ENCODE data around the gene PPP2R2C.

DNA sequence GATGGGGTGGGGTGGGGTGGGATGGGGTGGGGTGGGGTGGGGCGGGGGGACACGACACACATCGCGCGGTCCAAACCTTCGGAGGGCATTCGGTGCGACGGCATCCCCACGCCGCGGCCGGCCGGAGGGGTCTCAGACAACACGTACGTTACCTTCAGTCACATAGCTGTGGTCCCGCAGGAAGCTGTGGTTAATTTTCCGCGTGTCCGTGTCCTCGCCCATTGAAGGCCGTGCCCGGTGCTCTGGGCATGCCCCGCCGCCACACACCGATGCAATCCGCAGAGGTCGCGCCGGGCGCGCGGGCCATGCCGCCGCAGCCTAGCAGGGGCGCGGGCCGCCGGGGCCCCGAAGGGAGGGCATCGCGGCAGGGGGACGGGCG lies 417 bp downstream of the PPP2R2C start:
- TF ChIP-seq, protein P1, sequence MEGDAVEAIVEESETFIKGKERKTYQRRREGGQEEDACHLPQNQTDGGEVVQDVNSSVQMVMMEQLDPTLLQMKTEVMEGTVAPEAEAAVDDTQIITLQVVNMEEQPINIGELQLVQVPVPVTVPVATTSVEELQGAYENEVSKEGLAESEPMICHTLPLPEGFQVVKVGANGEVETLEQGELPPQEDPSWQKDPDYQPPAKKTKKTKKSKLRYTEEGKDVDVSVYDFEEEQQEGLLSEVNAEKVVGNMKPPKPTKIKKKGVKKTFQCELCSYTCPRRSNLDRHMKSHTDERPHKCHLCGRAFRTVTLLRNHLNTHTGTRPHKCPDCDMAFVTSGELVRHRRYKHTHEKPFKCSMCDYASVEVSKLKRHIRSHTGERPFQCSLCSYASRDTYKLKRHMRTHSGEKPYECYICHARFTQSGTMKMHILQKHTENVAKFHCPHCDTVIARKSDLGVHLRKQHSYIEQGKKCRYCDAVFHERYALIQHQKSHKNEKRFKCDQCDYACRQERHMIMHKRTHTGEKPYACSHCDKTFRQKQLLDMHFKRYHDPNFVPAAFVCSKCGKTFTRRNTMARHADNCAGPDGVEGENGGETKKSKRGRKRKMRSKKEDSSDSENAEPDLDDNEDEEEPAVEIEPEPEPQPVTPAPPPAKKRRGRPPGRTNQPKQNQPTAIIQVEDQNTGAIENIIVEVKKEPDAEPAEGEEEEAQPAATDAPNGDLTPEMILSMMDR (conservative IDR thresholded peaks at IDR 0.05; ENCODE audit: low read depth in 2 of 2), result no peak
- TF ChIP-seq POLR2AphosphoS5 (IDR thresholded peaks at IDR 0.05; ENCODE audit: low read depth) (no peak), EZH2 (IDR thresholded peaks at IDR 0.05; ENCODE audit: low read depth, unreplicated experiment) (no peak), JUNB (IDR thresholded peaks at IDR 0.05; ENCODE audit: unreplicated experiment) (no peak), EZH2phosphoT487 (IDR thresholded peaks at IDR 0.05; ENCODE audit: unreplicated experiment) (peak; percentile 45), ZNF331 (CRISPR knock-in tag; IDR thresholded peaks at IDR 0.05; ENCODE audit: low read depth) (no peak), ZNF114 (CRISPR knock-in tag; IDR thresholded peaks at IDR 0.05) (no peak), CREB1 (CRISPR knock-in tag; IDR thresholded peaks at IDR 0.05; ENCODE audit: low read depth) (no peak), STAT1 (IDR thresholded peaks at IDR 0.05; ENCODE audit: unreplicated experiment) (no peak)
- TF ChIP-seq, protein P2, sequence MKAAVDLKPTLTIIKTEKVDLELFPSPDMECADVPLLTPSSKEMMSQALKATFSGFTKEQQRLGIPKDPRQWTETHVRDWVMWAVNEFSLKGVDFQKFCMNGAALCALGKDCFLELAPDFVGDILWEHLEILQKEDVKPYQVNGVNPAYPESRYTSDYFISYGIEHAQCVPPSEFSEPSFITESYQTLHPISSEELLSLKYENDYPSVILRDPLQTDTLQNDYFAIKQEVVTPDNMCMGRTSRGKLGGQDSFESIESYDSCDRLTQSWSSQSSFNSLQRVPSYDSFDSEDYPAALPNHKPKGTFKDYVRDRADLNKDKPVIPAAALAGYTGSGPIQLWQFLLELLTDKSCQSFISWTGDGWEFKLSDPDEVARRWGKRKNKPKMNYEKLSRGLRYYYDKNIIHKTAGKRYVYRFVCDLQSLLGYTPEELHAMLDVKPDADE (IDR thresholded peaks at IDR 0.05), result no peak
- TF ChIP-seq, protein P3, sequence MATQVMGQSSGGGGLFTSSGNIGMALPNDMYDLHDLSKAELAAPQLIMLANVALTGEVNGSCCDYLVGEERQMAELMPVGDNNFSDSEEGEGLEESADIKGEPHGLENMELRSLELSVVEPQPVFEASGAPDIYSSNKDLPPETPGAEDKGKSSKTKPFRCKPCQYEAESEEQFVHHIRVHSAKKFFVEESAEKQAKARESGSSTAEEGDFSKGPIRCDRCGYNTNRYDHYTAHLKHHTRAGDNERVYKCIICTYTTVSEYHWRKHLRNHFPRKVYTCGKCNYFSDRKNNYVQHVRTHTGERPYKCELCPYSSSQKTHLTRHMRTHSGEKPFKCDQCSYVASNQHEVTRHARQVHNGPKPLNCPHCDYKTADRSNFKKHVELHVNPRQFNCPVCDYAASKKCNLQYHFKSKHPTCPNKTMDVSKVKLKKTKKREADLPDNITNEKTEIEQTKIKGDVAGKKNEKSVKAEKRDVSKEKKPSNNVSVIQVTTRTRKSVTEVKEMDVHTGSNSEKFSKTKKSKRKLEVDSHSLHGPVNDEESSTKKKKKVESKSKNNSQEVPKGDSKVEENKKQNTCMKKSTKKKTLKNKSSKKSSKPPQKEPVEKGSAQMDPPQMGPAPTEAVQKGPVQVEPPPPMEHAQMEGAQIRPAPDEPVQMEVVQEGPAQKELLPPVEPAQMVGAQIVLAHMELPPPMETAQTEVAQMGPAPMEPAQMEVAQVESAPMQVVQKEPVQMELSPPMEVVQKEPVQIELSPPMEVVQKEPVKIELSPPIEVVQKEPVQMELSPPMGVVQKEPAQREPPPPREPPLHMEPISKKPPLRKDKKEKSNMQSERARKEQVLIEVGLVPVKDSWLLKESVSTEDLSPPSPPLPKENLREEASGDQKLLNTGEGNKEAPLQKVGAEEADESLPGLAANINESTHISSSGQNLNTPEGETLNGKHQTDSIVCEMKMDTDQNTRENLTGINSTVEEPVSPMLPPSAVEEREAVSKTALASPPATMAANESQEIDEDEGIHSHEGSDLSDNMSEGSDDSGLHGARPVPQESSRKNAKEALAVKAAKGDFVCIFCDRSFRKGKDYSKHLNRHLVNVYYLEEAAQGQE (IDR thresholded peaks at IDR 0.05; ENCODE audit: unreplicated experiment), result no peak

Measured in GM23338 (cell line).